ENCODE results near the gene TOX3. TPM values are rescaled to one million over a fixed set of nuclear protein-coding genes. Genes with fewer than 3 reads are reported as not detected.

TOX3 gene
- polyA plus RNA-seq, 1 donor from 2014 or later = 2.3 TPM

- H3K27ac ChIP-seq (ENCODE audit: low read length) = no peak overlapping the region
- no peak for TF ChIP-seq TAF1 (IDR thresholded peaks at IDR 0.05; ENCODE audit: low read depth)
- no peak for TF ChIP-seq CTCF (IDR thresholded peaks at IDR 0.05; ENCODE audit: poor library complexity, severe bottlenecking)
- TF ChIP-seq EP300 (conservative IDR thresholded peaks at IDR 0.05; ENCODE audit: poor library complexity, severe bottlenecking) = no peak
- TF ChIP-seq SMC3 (conservative IDR thresholded peaks at IDR 0.05; ENCODE audit: poor library complexity) = no peak
- TF ChIP-seq EZH2 (IDR thresholded peaks at IDR 0.05; ENCODE audit: borderline replicate concordance, insufficient read depth, low read length, poor library complexity, severe bottlenecking) = no peak
- TF ChIP-seq, protein P1, sequence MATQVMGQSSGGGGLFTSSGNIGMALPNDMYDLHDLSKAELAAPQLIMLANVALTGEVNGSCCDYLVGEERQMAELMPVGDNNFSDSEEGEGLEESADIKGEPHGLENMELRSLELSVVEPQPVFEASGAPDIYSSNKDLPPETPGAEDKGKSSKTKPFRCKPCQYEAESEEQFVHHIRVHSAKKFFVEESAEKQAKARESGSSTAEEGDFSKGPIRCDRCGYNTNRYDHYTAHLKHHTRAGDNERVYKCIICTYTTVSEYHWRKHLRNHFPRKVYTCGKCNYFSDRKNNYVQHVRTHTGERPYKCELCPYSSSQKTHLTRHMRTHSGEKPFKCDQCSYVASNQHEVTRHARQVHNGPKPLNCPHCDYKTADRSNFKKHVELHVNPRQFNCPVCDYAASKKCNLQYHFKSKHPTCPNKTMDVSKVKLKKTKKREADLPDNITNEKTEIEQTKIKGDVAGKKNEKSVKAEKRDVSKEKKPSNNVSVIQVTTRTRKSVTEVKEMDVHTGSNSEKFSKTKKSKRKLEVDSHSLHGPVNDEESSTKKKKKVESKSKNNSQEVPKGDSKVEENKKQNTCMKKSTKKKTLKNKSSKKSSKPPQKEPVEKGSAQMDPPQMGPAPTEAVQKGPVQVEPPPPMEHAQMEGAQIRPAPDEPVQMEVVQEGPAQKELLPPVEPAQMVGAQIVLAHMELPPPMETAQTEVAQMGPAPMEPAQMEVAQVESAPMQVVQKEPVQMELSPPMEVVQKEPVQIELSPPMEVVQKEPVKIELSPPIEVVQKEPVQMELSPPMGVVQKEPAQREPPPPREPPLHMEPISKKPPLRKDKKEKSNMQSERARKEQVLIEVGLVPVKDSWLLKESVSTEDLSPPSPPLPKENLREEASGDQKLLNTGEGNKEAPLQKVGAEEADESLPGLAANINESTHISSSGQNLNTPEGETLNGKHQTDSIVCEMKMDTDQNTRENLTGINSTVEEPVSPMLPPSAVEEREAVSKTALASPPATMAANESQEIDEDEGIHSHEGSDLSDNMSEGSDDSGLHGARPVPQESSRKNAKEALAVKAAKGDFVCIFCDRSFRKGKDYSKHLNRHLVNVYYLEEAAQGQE (IDR thresholded peaks at IDR 0.05; ENCODE audit: borderline replicate concordance) = no peak
- no peak for TF ChIP-seq MXI1 (conservative IDR thresholded peaks at IDR 0.05; ENCODE audit: poor library complexity, severe bottlenecking)
- no peak for TF ChIP-seq POLR2AphosphoS5 (IDR thresholded peaks at IDR 0.05)
- TF ChIP-seq RAD21 (conservative IDR thresholded peaks at IDR 0.05) = no peak
These were observed 32.0 kb upstream of the TOX3 start for GRCh38 chr16:52578829-52579498.

DNA sequence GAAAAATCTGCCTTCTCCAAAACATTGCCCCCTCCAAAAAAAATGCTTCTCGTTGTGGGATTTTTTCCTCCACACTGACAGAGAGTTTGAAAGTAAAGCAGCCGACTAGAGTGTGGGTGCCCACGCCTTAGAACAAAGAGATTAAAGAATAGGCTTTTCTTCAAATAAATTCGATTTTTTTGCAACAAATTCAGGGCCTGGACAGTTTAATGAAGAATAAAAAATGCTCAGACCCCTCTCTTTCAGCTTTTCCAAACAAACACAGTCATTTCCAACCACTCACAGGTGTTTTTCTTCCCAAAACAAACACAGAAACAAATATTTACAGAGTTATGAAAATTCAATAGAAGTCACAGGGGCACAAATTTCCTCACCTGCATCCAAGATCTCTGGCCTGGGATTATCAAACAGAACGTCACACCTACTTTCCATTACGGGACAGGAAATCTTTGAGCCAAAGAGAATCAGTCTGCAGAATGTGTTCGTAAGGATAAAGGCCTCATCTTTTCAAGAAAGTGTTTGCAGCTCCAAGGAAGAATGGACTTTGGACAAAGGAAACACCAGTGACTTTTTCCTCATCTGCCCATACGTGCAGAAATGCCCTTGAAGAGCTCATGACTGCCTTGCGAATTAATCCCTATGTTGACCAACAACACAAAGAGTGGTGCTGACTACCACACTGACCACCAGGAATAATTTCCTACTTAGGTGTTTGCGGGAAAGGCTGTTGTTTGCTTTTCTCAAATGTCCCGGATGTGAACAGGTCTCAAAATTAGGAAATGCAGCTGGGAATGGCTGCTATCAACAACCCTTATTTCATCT lies 31.3 kb upstream of the TOX3 start:
- Histone ChIP-seq H3F3A (ENCODE audit: insufficient read depth, low read length, poor library complexity, severe bottlenecking) (no peaks in the 10 kb centered on the region), H3K9ac (ENCODE audit: low read length) (no peak overlapping the region), H3K4me3 (ENCODE audit: low read length) (no peak overlapping the region), H3K36me3 (ENCODE audit: insufficient read depth, low read length) (no peaks in the 10 kb centered on the region), H3K9me2 (ENCODE audit: insufficient read depth, low read length) (no peaks in the 10 kb centered on the region), H3K4me2 (ENCODE audit: low read length) (no peak overlapping the region), H3K27ac (ENCODE audit: low read length) (no peak overlapping the region), H2AFZ (ENCODE audit: low read depth, low read length) (no peak overlapping the region), H3K79me2 (replicated peaks; ENCODE audit: insufficient read depth, low read length) (no peaks in the 10 kb centered on the region), H4K20me1 (ENCODE audit: insufficient read depth) (no peaks in the 10 kb centered on the region), H3K27me3 (ENCODE audit: insufficient read depth, low read depth, low read length) (no peaks in the 10 kb centered on the region), H3K9me3 (ENCODE audit: low read length) (no peaks in the 10 kb centered on the region)
- TF ChIP-seq POLR2AphosphoS5 (IDR thresholded peaks at IDR 0.05) = no peak

More at GRCh38 chr16:52578829-52579498, 32.0 kb upstream of the TOX3 start:
- Histone ChIP-seq H3K36me3 (ENCODE audit: insufficient read depth, low read length) (no peaks in the 10 kb centered on the region), H3K9me2 (ENCODE audit: insufficient read depth, low read length) (no peaks in the 10 kb centered on the region), H2AFZ (ENCODE audit: low read depth, low read length) (no peak overlapping the region), H3K4me2 (ENCODE audit: low read length) (no peak overlapping the region), H3K9ac (ENCODE audit: low read length) (no peak overlapping the region), H3K79me2 (replicated peaks; ENCODE audit: insufficient read depth, low read length) (no peaks in the 10 kb centered on the region), H4K20me1 (ENCODE audit: insufficient read depth) (no peaks in the 10 kb centered on the region), H3K4me3 (ENCODE audit: low read length) (no peak overlapping the region), H3K9me3 (ENCODE audit: low read length) (no peaks in the 10 kb centered on the region), H3F3A (ENCODE audit: insufficient read depth, low read length, poor library complexity, severe bottlenecking) (no peaks in the 10 kb centered on the region), H3K27me3 (ENCODE audit: insufficient read depth, low read depth, low read length) (no peaks in the 10 kb centered on the region)
